ENCODE data around the gene CBLN2. TPM values are rescaled to one million over a fixed set of nuclear protein-coding genes. Genes with fewer than 3 reads are reported as not detected.

The CBLN2 gene
- total RNA-seq (not detected in 2 replicates), polyA plus RNA-seq (0.02 TPM in 1 of 2 replicates, not detected in the other), polyA minus RNA-seq (ENCODE audit: low replicate concordance) (not detected in 2 replicates)
- not detected in 2 replicates for polyA plus RNA-seq (2012)

DNA sequence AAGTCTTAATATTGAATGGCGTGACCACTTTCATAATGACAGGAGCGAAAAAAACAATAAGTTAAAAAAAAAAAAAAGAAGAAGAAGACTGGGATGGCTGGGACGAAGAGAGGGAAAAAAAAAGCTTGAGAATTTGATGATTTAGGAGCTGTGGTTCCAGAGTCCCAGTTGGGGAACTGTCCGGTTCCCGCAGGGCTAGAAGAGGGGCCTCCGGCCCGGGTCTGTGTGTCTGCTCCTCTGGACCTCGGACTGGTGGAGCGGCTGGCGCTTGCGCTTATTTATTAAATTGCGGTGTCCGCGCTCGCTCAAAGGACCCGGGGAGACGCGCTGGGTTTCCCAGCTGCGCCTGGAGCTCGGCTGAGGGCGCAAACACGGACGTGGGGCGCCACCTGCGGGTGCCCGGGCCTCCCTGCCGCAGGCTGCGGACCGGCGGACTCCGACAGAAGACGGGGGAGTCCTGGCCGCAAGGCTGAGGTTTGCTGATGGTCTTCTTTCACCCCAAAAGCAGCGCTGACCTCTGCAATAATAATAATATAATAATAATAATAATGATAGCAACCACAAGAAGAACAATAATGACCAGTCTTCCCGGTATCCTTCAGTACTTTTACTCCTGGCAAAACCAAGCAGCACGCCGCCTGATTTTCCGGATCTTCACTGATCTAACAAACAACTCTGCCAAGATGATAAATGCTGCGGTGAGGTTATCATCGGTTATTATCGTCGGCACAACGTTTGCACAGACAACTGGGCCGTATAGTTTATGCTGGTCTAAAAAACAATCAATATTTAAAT, at the start of gene CBLN2:
TSS of gene CBLN2 (minus strand) at position 251 of the 795 bp plus-strand sequence. CDS start 2,182 bp downstream, outside the sequence.
- Histone ChIP-seq H3K9me3 (ENCODE audit: control insufficient read depth, insufficient read depth, low read depth, low read length) (no peaks in the 10 kb centered on the region), H3K4me3 (replicated peaks in 1 of 4; ENCODE audit: control extremely low read depth in 1 of 4, insufficient read depth in 1 of 4, low read depth in 3 of 4, low read length in 4 of 4) (peak within 1 kb of the TSS in 2 of 4 experiments; percentile 10 to 33), H3K4me1 (ENCODE audit: control insufficient read depth, extremely low read depth, insufficient read depth, low read length) (no peaks in the 10 kb centered on the region), H3K36me3 (ENCODE audit: control insufficient read depth, insufficient read depth, low read length) (no peaks in the 10 kb centered on the region), H3K27ac (ENCODE audit: insufficient read depth, low read length) (no peak within 1 kb of the TSS), H3K27me3 (ENCODE audit: control insufficient read depth, insufficient read depth, low read length) (peaks cover 6% of the 10 kb centered on the region), H3K9ac (ENCODE audit: insufficient read depth, low read length) (no peak within 1 kb of the TSS), H3K4me2 (ENCODE audit: extremely low read depth, insufficient read depth, low read length) (peak within 1 kb of the TSS; percentile 25), H4K20me1 (ENCODE audit: control insufficient read depth, extremely low read depth, insufficient read depth, low read length) (no peaks in the 10 kb centered on the region), H3K79me2 (ENCODE audit: control insufficient read depth, insufficient read depth, low read length) (no peaks in the 10 kb centered on the region), H2AFZ (ENCODE audit: low read length) (no peak within 1 kb of the TSS)
- no peak for TF ChIP-seq EZH2 (IDR thresholded peaks at IDR 0.05; ENCODE audit: low read length, missing control alignments)
- peak; percentile 46 to 77 for TF ChIP-seq CTCF (conservative IDR thresholded peaks at IDR 0.05 in 1 of 2, IDR thresholded peaks at IDR 0.05 in 1 of 2; ENCODE audit: low read depth in 1 of 2, low read length in 2 of 2)
- DNase-seq (ENCODE audit: low read depth in 2 of 2) = peak; percentile 58 to 63

DNA sequence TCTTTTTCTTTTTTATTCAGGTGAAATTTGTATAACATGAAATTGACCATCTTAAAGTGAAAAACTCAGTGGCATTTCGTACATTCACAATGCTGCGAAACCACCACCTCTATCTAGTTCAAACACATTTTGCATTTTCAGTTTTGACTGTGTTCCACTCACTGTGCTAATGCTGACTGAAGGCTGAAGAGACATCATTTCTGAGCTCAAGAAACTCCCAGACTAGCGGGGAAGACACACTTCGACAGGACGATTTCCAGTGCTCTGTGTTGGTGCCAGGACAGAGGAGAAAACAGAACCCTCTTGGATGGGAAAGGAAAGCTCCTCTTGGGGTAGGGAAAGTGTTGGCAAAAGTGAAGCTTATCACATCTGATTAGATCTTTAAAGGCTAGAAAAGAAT, 44.2 kb upstream of the CBLN2 start:
- H3K9ac ChIP-seq (ENCODE audit: insufficient read depth, low read length) = no peak overlapping the region
- TF ChIP-seq CTCF (conservative IDR thresholded peaks at IDR 0.05 in 1 of 2, IDR thresholded peaks at IDR 0.05 in 1 of 2; ENCODE audit: low read depth in 1 of 2, low read length in 2 of 2) = no peak
- no peak for TF ChIP-seq EZH2 (IDR thresholded peaks at IDR 0.05; ENCODE audit: low read length, missing control alignments)
- H3K4me2 ChIP-seq (ENCODE audit: extremely low read depth, insufficient read depth, low read length) = no peak overlapping the region
- no peak overlapping the region for H2AFZ ChIP-seq (ENCODE audit: low read length)
- no peaks in the 10 kb centered on the region for H3K9me3 ChIP-seq (ENCODE audit: control insufficient read depth, insufficient read depth, low read depth, low read length)
- H3K4me1 ChIP-seq (ENCODE audit: control insufficient read depth, extremely low read depth, insufficient read depth, low read length) = no peaks in the 10 kb centered on the region
- no peaks in the 10 kb centered on the region for H3K79me2 ChIP-seq (ENCODE audit: control insufficient read depth, insufficient read depth, low read length)
- no peak overlapping the region for H3K4me3 ChIP-seq (replicated peaks in 1 of 4; ENCODE audit: control extremely low read depth in 1 of 4, insufficient read depth in 1 of 4, low read depth in 3 of 4, low read length in 4 of 4)
- no peaks in the 10 kb centered on the region for H3K36me3 ChIP-seq (ENCODE audit: control insufficient read depth, insufficient read depth, low read length)
- DNase-seq (ENCODE audit: low read depth in 2 of 2) = no peak
- no peaks in the 10 kb centered on the region for H3K27me3 ChIP-seq (ENCODE audit: control insufficient read depth, insufficient read depth, low read length)
- H3K27ac ChIP-seq (ENCODE audit: insufficient read depth, low read length) = no peak overlapping the region
- no peaks in the 10 kb centered on the region for H4K20me1 ChIP-seq (ENCODE audit: control insufficient read depth, extremely low read depth, insufficient read depth, low read length)

- H3K4me3 ChIP-seq (replicated peaks in 1 of 4; ENCODE audit: control extremely low read depth in 1 of 4, insufficient read depth in 1 of 4, low read depth in 3 of 4, low read length in 4 of 4) = no peak overlapping the region
- H3K27me3 ChIP-seq (ENCODE audit: control insufficient read depth, insufficient read depth, low read length) = no peaks in the 10 kb centered on the region
- H3K79me2 ChIP-seq (ENCODE audit: control insufficient read depth, insufficient read depth, low read length) = no peaks in the 10 kb centered on the region
- DNase-seq (ENCODE audit: low read depth in 2 of 2) = no peak
- no peak overlapping the region for H2AFZ ChIP-seq (ENCODE audit: low read length)
- no peak overlapping the region for H3K27ac ChIP-seq (ENCODE audit: insufficient read depth, low read length)
- H3K4me1 ChIP-seq (ENCODE audit: control insufficient read depth, extremely low read depth, insufficient read depth, low read length) = no peaks in the 10 kb centered on the region
- no peaks in the 10 kb centered on the region for H3K36me3 ChIP-seq (ENCODE audit: control insufficient read depth, insufficient read depth, low read length)
- H4K20me1 ChIP-seq (ENCODE audit: control insufficient read depth, extremely low read depth, insufficient read depth, low read length) = no peaks in the 10 kb centered on the region
- H3K9ac ChIP-seq (ENCODE audit: insufficient read depth, low read length) = no peak overlapping the region
- H3K9me3 ChIP-seq (ENCODE audit: control insufficient read depth, insufficient read depth, low read depth, low read length) = no peaks in the 10 kb centered on the region
- no peak overlapping the region for H3K4me2 ChIP-seq (ENCODE audit: extremely low read depth, insufficient read depth, low read length)
- TF ChIP-seq EZH2 (IDR thresholded peaks at IDR 0.05; ENCODE audit: low read length, missing control alignments) (no peak), CTCF (conservative IDR thresholded peaks at IDR 0.05 in 1 of 2, IDR thresholded peaks at IDR 0.05 in 1 of 2; ENCODE audit: low read depth in 1 of 2, low read length in 2 of 2) (no peak)
Observed at GRCh38 chr18:72584787-72585186, 40.6 kb upstream of the CBLN2 start.
